ENCODE data around the gene ACOXL. TPM values are rescaled to one million over a fixed set of nuclear protein-coding genes. Genes with fewer than 3 reads are reported as not detected.
A peak's percentile ranks its signal among the peaks of the same experiment; 100 is the strongest.

ACOXL gene
- polyA plus RNA-seq, 3 donors = 0.35 TPM; not detected in 2

- no peak overlapping the region for H3K4me3 Mint-ChIP-seq
- Histone ChIP-seq H3K27me3 (ENCODE audit: control insufficient read depth in 2 of 2, insufficient read depth in 2 of 2, low read length in 2 of 2) (no peaks in the 10 kb centered on the region), H3K4me1 (ENCODE audit: control insufficient read depth in 1 of 2, insufficient read depth in 2 of 2, low read length in 2 of 2) (peaks cover 18 to 32% of the 10 kb centered on the region in 2 donors), H3K4me3 (replicated peaks in 1 of 3; ENCODE audit: low read depth in 2 of 3, low read length in 3 of 3) (no peak overlapping the region), H4K20me1 (ENCODE audit: insufficient read depth, low read length) (no peaks in the 10 kb centered on the region), H2AFZ (ENCODE audit: insufficient read depth, low read depth, low read length, poor library complexity, severe bottlenecking) (no peak overlapping the region), H3K36me3 (replicated peaks in 1 of 2; ENCODE audit: control insufficient read depth in 1 of 2, insufficient read depth in 2 of 2, low read length in 2 of 2) (no peaks in the 10 kb centered on the region), H3K79me2 (ENCODE audit: insufficient read depth, low read length) (no peaks in the 10 kb centered on the region), H3K4me2 (replicated peaks; ENCODE audit: extremely low read depth, low read length, poor library complexity, severe bottlenecking) (no peak overlapping the region), H3K9me3 (replicated peaks in 1 of 2; ENCODE audit: control insufficient read depth in 1 of 2, insufficient read depth in 1 of 2, low read length in 2 of 2) (no peaks in the 10 kb centered on the region), H3K27ac (ENCODE audit: low read depth in 1 of 2, low read length in 2 of 2) (no peak overlapping the region), H3K9ac (ENCODE audit: insufficient read depth, low read length, poor library complexity, severe bottlenecking) (no peak overlapping the region)
- H3K9me3 Mint-ChIP-seq = peaks cover 0 to 4% (median 0%) of the 10 kb centered on the region in 7 donors
- H3K27me3 Mint-ChIP-seq (ENCODE audit: low read depth in 3 of 3) = peaks cover 0 to 6% (median 5%) of the 10 kb centered on the region in 3 donors
- WGBS (ENCODE audit: insufficient coverage) = 96% methylated on average over 4 of the region's 8 CpGs
- DNase-seq = no peak
- TF ChIP-seq CTCF (IDR thresholded peaks at IDR 0.05) = no peak
- H3K4me1 Mint-ChIP-seq = peaks cover 27% of the 10 kb centered on the region
- peak overlapping the region in 2 of 7 donors; percentile 22 to 87 for H3K27ac Mint-ChIP-seq
- H3K36me3 Mint-ChIP-seq = no peaks in the 10 kb centered on the region
- intact Hi-C loops (cut with micrococcal nuclease) = no loop called here
Measured at GRCh38 chr2:110984694-110985490, 252.5 kb downstream of the ACOXL start.

GRCh38 chr2:110990440-110990839 lies 258.1 kb downstream of the ACOXL start:
- WGBS (ENCODE audit: insufficient coverage) = no CpG with 5 or more reads among the region's 2 CpGs
- peaks cover 0 to 1% (median 0%) of the 10 kb centered on the region in 3 donors for H3K27me3 Mint-ChIP-seq (ENCODE audit: low read depth in 3 of 3)
- no peak overlapping the region for H3K27ac ChIP-seq (ENCODE audit: low read depth in 1 of 2, low read length in 2 of 2)
- H3K79me2 ChIP-seq (ENCODE audit: insufficient read depth, low read length) = no peaks in the 10 kb centered on the region
- no peaks in the 10 kb centered on the region for H4K20me1 ChIP-seq (ENCODE audit: insufficient read depth, low read length)
- TF ChIP-seq CTCF (IDR thresholded peaks at IDR 0.05) = no peak
- intact Hi-C loops (cut with micrococcal nuclease) = loop anchor here in 1 of 2 donors (5.0 kb wide), 2 partner anchors 112 to 132 kb away; partner anchors contain the start of gene BCL2L11
- H3K4me2 ChIP-seq (replicated peaks; ENCODE audit: extremely low read depth, low read length, poor library complexity, severe bottlenecking) = no peak overlapping the region
- no peaks in the 10 kb centered on the region for H3K36me3 ChIP-seq (replicated peaks in 1 of 2; ENCODE audit: control insufficient read depth in 1 of 2, insufficient read depth in 2 of 2, low read length in 2 of 2)
- H3K27ac Mint-ChIP-seq = no peak overlapping the region
- no peaks in the 10 kb centered on the region for H3K9me3 ChIP-seq (replicated peaks in 1 of 2; ENCODE audit: control insufficient read depth in 1 of 2, insufficient read depth in 1 of 2, low read length in 2 of 2)
- DNase-seq = no peak
- peaks cover 33% of the 10 kb centered on the region for H3K4me1 Mint-ChIP-seq
- H3K9me3 Mint-ChIP-seq = peaks cover 0 to 6% (median 0%) of the 10 kb centered on the region in 7 donors
- no peak overlapping the region for H3K4me3 Mint-ChIP-seq
- H3K4me3 ChIP-seq (replicated peaks in 1 of 3; ENCODE audit: low read depth in 2 of 3, low read length in 3 of 3) = no peak overlapping the region
- H3K36me3 Mint-ChIP-seq = no peaks in the 10 kb centered on the region
- peaks cover 34 to 39% of the 10 kb centered on the region in 2 donors for H3K4me1 ChIP-seq (ENCODE audit: control insufficient read depth in 1 of 2, insufficient read depth in 2 of 2, low read length in 2 of 2)
- H2AFZ ChIP-seq (ENCODE audit: insufficient read depth, low read depth, low read length, poor library complexity, severe bottlenecking) = no peak overlapping the region
- H3K9ac ChIP-seq (ENCODE audit: insufficient read depth, low read length, poor library complexity, severe bottlenecking) = no peak overlapping the region
- H3K27me3 ChIP-seq (ENCODE audit: control insufficient read depth in 2 of 2, insufficient read depth in 2 of 2, low read length in 2 of 2) = no peaks in the 10 kb centered on the region
